ENCODE results near the gene CRIM1.

The CRIM1 gene

DNA sequence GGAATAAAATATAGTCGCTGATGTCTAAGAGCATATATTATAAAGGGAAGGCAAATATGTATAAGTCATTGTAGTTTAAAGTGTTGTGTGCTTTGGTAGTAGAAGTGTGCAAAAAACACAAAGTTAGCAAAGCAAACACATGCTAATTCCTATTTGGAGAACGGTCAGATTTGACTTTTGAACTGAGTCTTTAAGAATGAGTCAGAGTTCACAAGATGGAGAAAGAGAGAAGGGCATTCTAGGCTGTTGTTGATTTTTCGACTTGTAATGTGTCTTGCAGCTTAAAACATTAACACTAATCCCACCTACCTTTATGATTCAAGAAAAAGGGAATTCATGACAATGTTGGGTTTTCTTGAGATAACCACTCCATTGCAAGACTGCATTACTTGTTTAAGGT, 98.1 kb downstream of the CRIM1 start:
- Histone ChIP-seq H3K4me2 (ENCODE audit: insufficient read depth, low read length, poor library complexity, severe bottlenecking) (no peak overlapping the region), H3K27me3 (ENCODE audit: control insufficient read depth in 3 of 3, insufficient read depth in 3 of 3, low read depth in 1 of 3, low read length in 3 of 3) (no peaks in the 10 kb centered on the region), H4K8ac (ENCODE audit: low read depth, low read length) (no peak overlapping the region), H3K4ac (ENCODE audit: low read length) (no peak overlapping the region), H3K9me3 (replicated peaks in 1 of 2; ENCODE audit: control insufficient read depth in 2 of 2, insufficient read depth in 1 of 2, low read depth in 1 of 2, low read length in 2 of 2) (no peaks in the 10 kb centered on the region), H2BK5ac (ENCODE audit: low read length) (no peak overlapping the region), H3K79me1 (ENCODE audit: low read depth, low read length) (no peaks in the 10 kb centered on the region), H3K4me3 (ENCODE audit: low read length in 2 of 2) (no peak overlapping the region), H4K91ac (ENCODE audit: low read depth, low read length, poor library complexity) (no peak overlapping the region), H3K9ac (ENCODE audit: low read depth, low read length, poor library complexity) (no peak overlapping the region), H3K23ac (ENCODE audit: low read depth, low read length, poor library complexity) (no peak overlapping the region), H2BK120ac (ENCODE audit: low read depth, low read length) (no peak overlapping the region), H3K27ac (replicated peaks; ENCODE audit: low read length) (no peak overlapping the region), H3K18ac (ENCODE audit: low read length) (no peak overlapping the region), H2AFZ (ENCODE audit: low read length) (no peak overlapping the region), H2BK12ac (ENCODE audit: low read length) (no peak overlapping the region), H2BK15ac (ENCODE audit: low read length) (no peak overlapping the region), H2AK5ac (ENCODE audit: low read depth, low read length) (no peak overlapping the region), H3K4me1 (ENCODE audit: control insufficient read depth in 2 of 2, insufficient read depth in 1 of 2, low read depth in 1 of 2, low read length in 2 of 2) (peaks cover 0 to 10% of the 10 kb centered on the region in 2 donors), H3K14ac (ENCODE audit: low read length) (no peak overlapping the region), H3K36me3 (replicated peaks in 1 of 2; ENCODE audit: control insufficient read depth in 2 of 2, insufficient read depth in 2 of 2, low read length in 2 of 2) (peaks cover 0 to 3% of the 10 kb centered on the region in 2 donors)
- no peak for DNase-seq (ENCODE audit: low spot score)
- no CpG with 5 or more reads among the region's 3 CpGs for whole genome bisulfite sequencing, 2 donors (ENCODE audit: extremely low coverage in 2 of 2, insufficient read length in 2 of 2, insufficient replicate concordance in 1 of 2)

DNA sequence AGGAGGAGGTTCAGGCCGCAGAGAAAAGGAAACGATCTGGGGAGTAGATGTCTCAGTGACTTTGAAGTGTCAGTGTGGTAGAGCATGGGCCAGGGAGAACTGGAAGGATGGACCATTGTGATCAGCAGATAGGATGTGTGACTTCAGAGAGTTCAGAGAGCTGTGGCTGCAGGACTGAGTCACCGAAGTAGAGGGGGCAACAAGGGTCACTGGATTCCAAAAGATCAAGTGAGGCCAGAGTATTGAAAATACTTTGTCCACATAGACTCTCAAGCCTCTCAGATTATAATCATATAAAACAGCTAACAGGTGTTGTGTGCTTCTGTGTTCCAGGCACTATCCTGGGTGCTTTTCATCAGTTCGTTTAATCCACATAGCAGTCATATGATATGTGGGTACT, 99.4 kb downstream of the CRIM1 start:
- Histone ChIP-seq H2AFZ (ENCODE audit: low read length) (no peak overlapping the region), H3K4me3 (ENCODE audit: low read length in 2 of 2) (no peak overlapping the region), H3K9me3 (replicated peaks in 1 of 2; ENCODE audit: control insufficient read depth in 2 of 2, insufficient read depth in 1 of 2, low read depth in 1 of 2, low read length in 2 of 2) (no peaks in the 10 kb centered on the region), H3K9ac (ENCODE audit: low read depth, low read length, poor library complexity) (no peak overlapping the region), H3K14ac (ENCODE audit: low read length) (no peak overlapping the region), H3K18ac (ENCODE audit: low read length) (no peak overlapping the region), H3K23ac (ENCODE audit: low read depth, low read length, poor library complexity) (no peak overlapping the region), H2BK12ac (ENCODE audit: low read length) (no peak overlapping the region), H3K27ac (replicated peaks; ENCODE audit: low read length) (no peak overlapping the region), H3K27me3 (ENCODE audit: control insufficient read depth in 3 of 3, insufficient read depth in 3 of 3, low read depth in 1 of 3, low read length in 3 of 3) (no peaks in the 10 kb centered on the region), H2BK120ac (ENCODE audit: low read depth, low read length) (no peak overlapping the region), H4K91ac (ENCODE audit: low read depth, low read length, poor library complexity) (no peak overlapping the region), H4K8ac (ENCODE audit: low read depth, low read length) (no peak overlapping the region), H2AK5ac (ENCODE audit: low read depth, low read length) (no peak overlapping the region), H3K79me1 (ENCODE audit: low read depth, low read length) (no peaks in the 10 kb centered on the region), H3K4me1 (ENCODE audit: control insufficient read depth in 2 of 2, insufficient read depth in 1 of 2, low read depth in 1 of 2, low read length in 2 of 2) (peaks cover 0 to 14% of the 10 kb centered on the region in 2 donors), H3K4me2 (ENCODE audit: insufficient read depth, low read length, poor library complexity, severe bottlenecking) (no peak overlapping the region), H3K4ac (ENCODE audit: low read length) (no peak overlapping the region), H3K36me3 (replicated peaks in 1 of 2; ENCODE audit: control insufficient read depth in 2 of 2, insufficient read depth in 2 of 2, low read length in 2 of 2) (no peaks in the 10 kb centered on the region), H2BK15ac (ENCODE audit: low read length) (no peak overlapping the region), H2BK5ac (ENCODE audit: low read length) (no peak overlapping the region)
- no peak for DNase-seq (ENCODE audit: low spot score)
- no CpG with 5 or more reads among the region's 4 CpGs for WGBS, 2 donors (ENCODE audit: extremely low coverage in 2 of 2, insufficient read length in 2 of 2, insufficient replicate concordance in 1 of 2)

DNA sequence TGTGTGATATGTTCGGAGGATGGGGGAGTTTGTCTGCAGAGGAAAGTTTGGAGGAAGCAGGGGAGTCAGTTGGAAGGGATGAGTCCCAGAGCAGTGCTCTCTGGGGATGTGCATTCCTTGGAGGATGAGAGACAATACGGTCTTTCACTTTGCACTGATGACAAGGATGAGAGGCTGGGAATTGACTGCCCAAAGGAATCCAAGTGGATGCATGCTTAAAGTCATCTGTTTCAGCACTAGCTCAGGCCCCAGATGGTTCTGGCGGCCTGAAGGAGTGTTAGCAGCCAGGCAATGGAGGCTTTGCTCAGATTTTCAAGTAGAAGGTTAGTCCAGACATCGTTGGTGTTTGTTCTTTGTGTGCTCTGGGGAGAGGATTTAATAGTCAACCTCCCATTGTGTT, 100.2 kb downstream of the CRIM1 start:
- Histone ChIP-seq H3K36me3 (replicated peaks in 1 of 2; ENCODE audit: control insufficient read depth in 2 of 2, insufficient read depth in 2 of 2, low read length in 2 of 2) (no peaks in the 10 kb centered on the region), H3K9me3 (replicated peaks in 1 of 2; ENCODE audit: control insufficient read depth in 2 of 2, insufficient read depth in 1 of 2, low read depth in 1 of 2, low read length in 2 of 2) (no peaks in the 10 kb centered on the region), H4K91ac (ENCODE audit: low read depth, low read length, poor library complexity) (no peak overlapping the region), H3K4me1 (ENCODE audit: control insufficient read depth in 2 of 2, insufficient read depth in 1 of 2, low read depth in 1 of 2, low read length in 2 of 2) (peaks cover 1 to 16% of the 10 kb centered on the region in 2 donors), H2AK5ac (ENCODE audit: low read depth, low read length) (no peak overlapping the region), H3K79me1 (ENCODE audit: low read depth, low read length) (no peaks in the 10 kb centered on the region), H3K23ac (ENCODE audit: low read depth, low read length, poor library complexity) (no peak overlapping the region), H3K27me3 (ENCODE audit: control insufficient read depth in 3 of 3, insufficient read depth in 3 of 3, low read depth in 1 of 3, low read length in 3 of 3) (no peaks in the 10 kb centered on the region), H3K4ac (ENCODE audit: low read length) (no peak overlapping the region), H3K4me2 (ENCODE audit: insufficient read depth, low read length, poor library complexity, severe bottlenecking) (no peak overlapping the region), H4K8ac (ENCODE audit: low read depth, low read length) (no peak overlapping the region), H3K27ac (replicated peaks; ENCODE audit: low read length) (no peak overlapping the region), H2BK15ac (ENCODE audit: low read length) (no peak overlapping the region), H2AFZ (ENCODE audit: low read length) (no peak overlapping the region), H3K14ac (ENCODE audit: low read length) (no peak overlapping the region), H3K9ac (ENCODE audit: low read depth, low read length, poor library complexity) (no peak overlapping the region), H3K18ac (ENCODE audit: low read length) (no peak overlapping the region), H3K4me3 (ENCODE audit: low read length in 2 of 2) (no peak overlapping the region), H2BK120ac (ENCODE audit: low read depth, low read length) (no peak overlapping the region), H2BK12ac (ENCODE audit: low read length) (no peak overlapping the region), H2BK5ac (ENCODE audit: low read length) (no peak overlapping the region)
- 100% methylated on average over 1 of the region's 4 CpGs; no CpG with 5 or more reads in 1 of the 2 donors for WGBS, 2 donors (ENCODE audit: extremely low coverage in 2 of 2, insufficient read length in 2 of 2, insufficient replicate concordance in 1 of 2)
- no peak for DNase-seq (ENCODE audit: low spot score)

GRCh38 chr2:36456227-36457175, 100.9 kb downstream of the CRIM1 start:
- DNase-seq (ENCODE audit: low spot score), result no peak
- no peak overlapping the region for H2BK12ac ChIP-seq (ENCODE audit: low read length)
- no peak overlapping the region for H3K23ac ChIP-seq (ENCODE audit: low read depth, low read length, poor library complexity)
- no peak overlapping the region for H3K14ac ChIP-seq (ENCODE audit: low read length)
- no peaks in the 10 kb centered on the region for H3K79me1 ChIP-seq (ENCODE audit: low read depth, low read length)
- no peak overlapping the region for H2BK5ac ChIP-seq (ENCODE audit: low read length)
- H3K4me1 ChIP-seq (ENCODE audit: control insufficient read depth in 2 of 2, insufficient read depth in 1 of 2, low read depth in 1 of 2, low read length in 2 of 2), result peaks cover 7 to 19% of the 10 kb centered on the region in 2 donors
- H3K36me3 ChIP-seq (replicated peaks in 1 of 2; ENCODE audit: control insufficient read depth in 2 of 2, insufficient read depth in 2 of 2, low read length in 2 of 2), result no peaks in the 10 kb centered on the region
- H3K4me2 ChIP-seq (ENCODE audit: insufficient read depth, low read length, poor library complexity, severe bottlenecking), result no peak overlapping the region
- no peaks in the 10 kb centered on the region for H3K27me3 ChIP-seq (ENCODE audit: control insufficient read depth in 3 of 3, insufficient read depth in 3 of 3, low read depth in 1 of 3, low read length in 3 of 3)
- no peak overlapping the region for H2AK5ac ChIP-seq (ENCODE audit: low read depth, low read length)
- H3K9me3 ChIP-seq (replicated peaks in 1 of 2; ENCODE audit: control insufficient read depth in 2 of 2, insufficient read depth in 1 of 2, low read depth in 1 of 2, low read length in 2 of 2), result no peaks in the 10 kb centered on the region
- no CpG with 5 or more reads among the region's 17 CpGs for WGBS, 2 donors (ENCODE audit: extremely low coverage in 2 of 2, insufficient read length in 2 of 2, insufficient replicate concordance in 1 of 2)
- no peak overlapping the region for H2BK120ac ChIP-seq (ENCODE audit: low read depth, low read length)
- no peak overlapping the region for H3K9ac ChIP-seq (ENCODE audit: low read depth, low read length, poor library complexity)
- H2AFZ ChIP-seq (ENCODE audit: low read length), result no peak overlapping the region
- no peak overlapping the region for H4K91ac ChIP-seq (ENCODE audit: low read depth, low read length, poor library complexity)
- no peak overlapping the region for H3K27ac ChIP-seq (replicated peaks; ENCODE audit: low read length)
- no peak overlapping the region for H3K18ac ChIP-seq (ENCODE audit: low read length)
- H2BK15ac ChIP-seq (ENCODE audit: low read length), result no peak overlapping the region
- no peak overlapping the region for H3K4me3 ChIP-seq (ENCODE audit: low read length in 2 of 2)
- no peak overlapping the region for H3K4ac ChIP-seq (ENCODE audit: low read length)
- no peak overlapping the region for H4K8ac ChIP-seq (ENCODE audit: low read depth, low read length)
